GM21576 (cell line): ENCODE data around the gene MCRIP1.

Experiments
- ATAC-seq: cut with Tn5 transposase; IDR thresholded peaks from one replicate; pipeline ENCODE4 v1.9.1; 2021; ENCODE audit warnings: mild to moderate bottlenecking, moderate library complexity; ENCODE audit not compliant: unreplicated experiment

Gene MCRIP1

DNA sequence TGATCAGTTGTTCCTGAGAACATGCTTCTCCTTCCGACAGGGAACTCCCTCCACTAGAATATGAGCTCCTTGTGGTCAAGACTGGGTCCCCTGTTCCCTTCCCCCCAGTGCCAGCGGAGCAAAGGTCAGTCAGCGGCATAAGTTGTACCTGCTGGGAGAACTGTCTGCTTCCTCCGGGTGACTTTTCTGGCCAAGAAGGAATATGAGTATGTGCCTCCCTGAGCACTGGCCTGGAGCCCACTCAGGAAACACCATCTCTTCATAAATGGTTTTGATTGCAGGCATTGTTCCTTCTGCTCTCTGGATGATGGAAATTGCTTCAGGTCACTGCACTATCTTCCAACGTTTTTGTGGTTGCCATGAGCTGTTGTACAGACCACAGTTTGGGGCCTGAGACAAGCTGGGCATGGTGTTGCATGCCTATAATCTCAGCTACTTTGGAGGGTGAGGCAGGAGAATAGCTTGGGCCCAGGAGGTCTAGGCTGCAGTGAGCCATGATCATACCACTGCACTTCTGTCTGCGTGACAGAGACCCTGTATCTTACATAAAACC, 30.1 kb upstream of the MCRIP1 start:
- no peak for ATAC-seq

DNA sequence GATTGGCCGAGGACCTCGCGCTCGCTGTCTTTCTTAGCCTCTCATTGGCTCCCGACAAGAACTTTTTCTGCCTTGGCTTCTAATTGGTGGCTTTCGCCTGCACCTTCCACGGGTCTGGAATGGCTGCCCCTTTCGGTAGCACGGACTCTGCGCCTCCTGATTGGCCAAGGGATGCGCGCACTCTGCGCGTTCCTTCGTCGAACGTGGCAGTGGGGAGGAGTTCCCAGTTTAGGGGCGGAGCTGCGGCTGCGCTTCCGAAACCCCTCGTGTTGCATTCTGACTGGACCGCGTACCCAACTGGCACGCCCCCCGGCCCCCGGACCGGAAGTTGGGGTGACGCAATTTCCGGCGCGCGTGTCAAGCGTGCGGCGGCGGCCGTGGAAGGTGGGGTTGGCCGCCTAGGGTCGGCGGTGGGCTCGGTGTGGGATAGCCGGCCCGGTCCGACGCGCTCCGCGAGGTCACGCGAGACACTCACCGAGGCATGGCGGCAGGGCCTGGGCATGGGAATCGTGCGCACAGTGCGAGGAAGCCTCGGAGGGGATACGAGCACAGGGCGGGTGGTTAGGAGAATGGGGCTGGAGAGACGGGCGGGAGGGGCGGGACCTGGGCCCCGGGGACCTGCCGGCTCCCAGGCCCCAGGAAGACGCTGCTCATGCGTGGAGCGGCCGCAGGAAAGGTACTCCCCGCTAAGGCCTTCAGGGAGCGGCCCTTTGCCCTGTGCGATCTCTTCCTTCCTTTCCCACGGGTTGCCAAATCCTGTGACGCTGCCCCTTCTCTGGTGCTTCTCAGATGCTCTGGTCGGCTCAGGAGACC, 27.9 kb upstream of the MCRIP1 start:
- ATAC-seq: peak; percentile 75

DNA sequence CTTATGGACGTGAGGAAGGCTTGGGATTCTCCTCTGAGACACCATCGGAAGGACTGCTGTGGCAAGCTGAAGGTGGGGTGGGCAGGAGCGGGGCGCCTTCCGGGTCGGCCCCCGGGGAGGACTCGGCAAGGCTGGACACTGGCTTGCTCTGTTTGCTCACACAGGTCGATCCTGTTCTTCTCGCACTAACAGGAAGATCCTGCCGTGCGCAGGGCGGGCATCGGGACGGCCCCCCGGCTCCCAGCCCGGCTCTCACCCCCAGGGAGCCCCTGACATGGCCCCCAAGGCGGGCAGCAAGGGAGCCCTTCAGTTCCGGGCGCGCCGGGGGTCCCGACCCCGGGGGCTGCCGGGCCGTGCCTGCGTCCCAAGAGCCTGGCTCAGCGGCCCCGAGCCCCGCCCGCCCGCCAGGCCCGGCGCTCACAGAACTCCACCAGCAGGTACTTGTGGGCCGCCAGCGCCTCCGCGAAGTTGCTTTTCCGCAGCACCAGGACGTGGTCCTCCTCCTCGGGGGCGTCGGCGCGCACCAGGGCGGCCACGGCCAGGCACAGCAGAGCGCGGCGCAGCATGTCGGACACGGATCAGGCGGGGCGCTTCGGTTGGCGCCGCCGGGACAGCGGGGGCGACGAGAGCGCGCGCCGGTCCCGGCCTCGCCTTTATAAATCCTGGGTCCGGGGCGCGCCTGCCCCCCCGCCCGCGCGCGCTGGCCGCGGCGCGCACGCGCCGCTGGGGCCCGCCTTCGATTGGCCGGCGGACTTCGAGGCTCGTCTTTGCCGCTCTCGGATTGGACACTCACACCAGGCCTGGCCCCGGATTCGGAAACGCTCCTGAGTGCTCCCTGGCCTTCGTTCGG, 27.0 kb upstream of the MCRIP1 start, which contains the start of gene P4HB:
TSS of gene P4HB (minus strand) at position 630 of the 850 bp plus-strand sequence. CDS start at position 566, 64 bp downstream.
- peak; percentile 2 for ATAC-seq

DNA sequence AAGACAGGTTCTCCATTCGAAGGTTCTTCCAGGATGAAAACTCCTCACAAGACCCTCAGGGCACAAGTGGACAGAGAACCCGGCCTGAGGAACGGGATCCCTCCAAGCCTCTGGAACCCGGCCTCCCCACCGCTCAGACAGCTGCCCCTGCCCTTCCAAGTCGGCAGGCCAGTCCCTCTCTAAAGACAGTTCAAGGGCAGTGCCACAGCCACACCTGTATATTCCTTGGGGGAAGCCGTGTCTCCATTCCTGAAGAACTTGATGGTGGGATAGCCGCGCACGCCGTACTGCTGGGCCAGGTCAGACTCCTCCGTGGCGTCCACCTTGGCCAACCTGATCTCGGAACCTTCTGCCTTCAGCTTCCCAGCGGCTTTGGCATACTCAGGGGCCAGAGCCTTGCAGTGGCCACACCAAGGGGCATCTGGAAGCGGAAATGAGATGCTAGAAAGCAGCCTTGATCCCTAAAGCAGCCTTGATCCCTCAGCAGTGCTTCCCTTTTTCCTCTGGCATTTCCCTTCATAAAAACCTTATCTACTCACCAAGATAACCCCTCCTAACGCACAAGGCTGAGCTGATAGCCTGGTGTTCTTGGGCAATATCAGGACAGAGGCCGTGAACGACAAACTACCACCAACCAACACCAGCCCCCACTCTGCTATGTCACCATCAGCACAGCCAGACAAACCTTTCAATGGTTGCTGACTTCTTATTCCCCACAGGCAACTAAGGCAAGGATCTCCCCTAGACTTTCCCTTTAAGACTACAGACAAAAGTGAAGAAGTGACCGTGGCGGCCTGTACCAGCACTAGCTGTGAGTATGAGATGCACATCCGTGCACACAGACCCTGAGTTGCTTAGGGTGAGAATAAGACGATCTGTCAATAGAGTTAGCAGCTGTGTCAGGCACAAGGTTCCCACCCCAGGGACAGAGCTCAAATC, 26.1 kb upstream of the MCRIP1 start:
- no peak for ATAC-seq

DNA sequence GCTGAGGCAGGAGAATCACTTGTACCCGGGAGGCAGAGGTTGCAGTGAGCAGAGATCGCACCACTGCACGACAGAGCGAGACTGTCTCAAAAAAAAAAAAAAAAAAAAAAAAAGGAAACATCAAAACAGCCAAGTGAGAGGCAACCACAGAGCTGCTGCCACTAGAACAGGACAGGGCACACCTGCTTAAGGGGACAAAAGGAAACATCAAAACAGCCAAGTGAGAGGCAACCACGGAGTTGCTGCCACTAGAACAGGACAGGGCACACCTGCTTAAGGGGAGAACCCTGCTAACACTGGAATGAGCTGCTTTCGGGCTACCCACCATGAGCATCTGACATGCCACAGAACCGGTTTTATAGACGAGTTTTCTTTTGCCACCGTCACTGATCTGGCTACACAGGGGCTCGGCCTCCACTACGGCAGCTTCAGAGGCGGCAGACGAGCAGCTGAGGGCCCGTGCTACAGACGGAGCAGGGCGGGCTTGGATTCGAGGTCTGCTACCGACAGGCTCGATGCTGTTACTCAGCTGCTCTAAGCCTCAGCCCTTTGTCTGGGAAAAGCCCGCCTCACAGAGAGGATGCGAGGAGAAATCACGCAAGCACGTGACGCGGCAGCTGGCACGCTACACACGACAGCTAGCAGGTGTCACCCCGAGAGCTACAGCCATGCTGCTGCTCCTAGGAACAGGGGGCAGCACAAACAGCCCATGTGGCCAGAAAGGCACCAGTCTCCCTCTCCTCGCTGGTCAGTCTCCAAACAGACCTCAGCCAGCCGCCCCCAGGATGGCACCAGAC, 25.3 kb upstream of the MCRIP1 start:
- ATAC-seq: no peak

DNA sequence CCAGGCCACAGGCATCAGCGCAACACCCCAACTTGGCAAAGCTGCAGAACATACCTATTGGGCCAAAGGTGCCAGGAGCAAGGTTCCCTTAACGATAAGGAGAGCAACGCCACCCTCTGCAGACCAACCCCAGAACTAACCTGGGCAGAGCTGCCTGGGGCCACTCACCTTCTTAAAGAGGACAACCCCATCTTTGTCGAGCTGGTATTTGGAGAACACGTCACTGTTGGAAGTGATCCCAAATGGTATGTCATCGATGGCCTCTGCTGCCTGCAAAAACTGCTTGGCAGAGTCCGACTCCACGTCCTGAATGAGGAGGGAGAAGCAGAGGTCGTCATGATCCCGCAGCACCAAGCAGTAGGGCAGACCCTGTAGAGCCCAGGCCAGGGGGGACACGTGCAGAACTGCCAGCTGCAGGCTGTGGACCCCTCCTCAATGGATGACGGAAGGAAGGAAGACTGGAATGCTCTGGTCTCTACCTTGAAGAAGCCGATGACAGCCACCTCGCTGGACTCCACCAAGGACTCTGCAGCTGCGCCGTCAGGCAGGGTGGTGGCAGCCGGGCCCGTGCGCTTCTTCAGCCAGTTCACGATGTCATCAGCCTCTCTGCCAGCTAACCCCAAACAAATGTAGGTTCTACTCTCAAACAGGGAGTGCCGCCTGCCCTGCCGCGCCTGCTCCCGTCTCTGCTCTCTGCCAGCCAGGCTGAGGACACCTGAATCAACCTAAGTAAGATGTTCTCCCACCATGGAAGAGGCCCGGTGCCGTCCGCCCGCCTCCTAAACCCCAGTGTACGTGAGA, 22.1 kb upstream of the MCRIP1 start:
- ATAC-seq: no peak

DNA sequence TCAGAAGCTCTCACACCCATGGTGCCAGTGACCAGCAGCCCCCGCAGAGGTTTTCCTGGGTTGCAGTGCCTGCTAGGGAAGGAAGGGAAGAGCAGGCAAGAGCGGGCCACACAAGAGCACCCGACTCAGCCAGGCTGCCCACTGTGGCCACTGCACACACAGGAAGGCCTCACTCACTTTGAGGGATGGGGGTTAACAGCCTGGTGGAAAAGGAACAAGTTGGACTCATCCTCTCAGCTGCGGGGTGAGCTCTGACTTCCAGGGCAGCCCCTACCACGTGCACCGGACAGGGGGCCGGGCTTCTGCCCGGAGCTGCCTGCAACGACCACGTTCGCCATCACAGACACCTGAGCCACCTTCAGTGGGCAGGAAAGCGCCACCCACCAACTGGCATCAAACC, 19.1 kb upstream of the MCRIP1 start:
- ATAC-seq: no peak

DNA sequence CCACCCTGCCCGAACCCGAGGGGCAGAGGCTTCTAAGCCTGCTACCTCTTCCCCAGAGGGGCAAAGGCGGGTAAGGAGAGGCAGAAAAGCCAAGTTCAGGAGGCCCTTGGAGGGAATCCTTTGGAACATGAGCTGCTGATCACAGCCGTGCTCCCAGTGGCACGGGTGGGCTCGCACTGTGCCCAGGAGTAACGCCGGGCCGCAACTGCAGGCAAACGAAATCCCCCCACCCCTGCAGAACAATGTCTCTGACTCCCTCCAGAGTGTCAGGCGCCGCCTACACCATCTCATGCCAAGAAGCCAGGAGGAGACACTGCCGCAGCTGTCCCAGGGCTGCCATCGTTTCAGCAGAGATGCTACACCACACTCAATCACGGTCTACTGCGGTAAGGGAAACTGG, 18.3 kb upstream of the MCRIP1 start:
- no peak for ATAC-seq

DNA sequence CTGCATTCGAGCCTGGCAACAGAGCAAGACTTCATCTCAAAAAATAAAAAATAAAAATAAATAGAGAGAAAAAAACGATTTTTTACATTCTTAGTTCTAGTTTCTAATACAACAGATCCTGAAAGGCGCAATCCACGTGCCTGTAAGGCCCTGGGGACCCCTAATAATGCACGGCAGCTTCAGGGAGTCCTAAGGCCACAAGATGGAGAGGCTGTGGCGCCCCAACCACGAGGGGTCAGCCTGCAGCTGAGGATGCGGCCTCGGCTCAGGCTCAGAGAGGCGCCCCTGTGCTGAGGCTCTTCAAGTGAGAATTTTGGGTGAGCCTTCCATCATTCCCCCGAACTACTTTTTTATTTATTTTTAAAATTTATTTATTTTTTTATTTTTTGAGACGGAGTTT, 16.4 kb upstream of the MCRIP1 start:
- ATAC-seq: no peak

DNA sequence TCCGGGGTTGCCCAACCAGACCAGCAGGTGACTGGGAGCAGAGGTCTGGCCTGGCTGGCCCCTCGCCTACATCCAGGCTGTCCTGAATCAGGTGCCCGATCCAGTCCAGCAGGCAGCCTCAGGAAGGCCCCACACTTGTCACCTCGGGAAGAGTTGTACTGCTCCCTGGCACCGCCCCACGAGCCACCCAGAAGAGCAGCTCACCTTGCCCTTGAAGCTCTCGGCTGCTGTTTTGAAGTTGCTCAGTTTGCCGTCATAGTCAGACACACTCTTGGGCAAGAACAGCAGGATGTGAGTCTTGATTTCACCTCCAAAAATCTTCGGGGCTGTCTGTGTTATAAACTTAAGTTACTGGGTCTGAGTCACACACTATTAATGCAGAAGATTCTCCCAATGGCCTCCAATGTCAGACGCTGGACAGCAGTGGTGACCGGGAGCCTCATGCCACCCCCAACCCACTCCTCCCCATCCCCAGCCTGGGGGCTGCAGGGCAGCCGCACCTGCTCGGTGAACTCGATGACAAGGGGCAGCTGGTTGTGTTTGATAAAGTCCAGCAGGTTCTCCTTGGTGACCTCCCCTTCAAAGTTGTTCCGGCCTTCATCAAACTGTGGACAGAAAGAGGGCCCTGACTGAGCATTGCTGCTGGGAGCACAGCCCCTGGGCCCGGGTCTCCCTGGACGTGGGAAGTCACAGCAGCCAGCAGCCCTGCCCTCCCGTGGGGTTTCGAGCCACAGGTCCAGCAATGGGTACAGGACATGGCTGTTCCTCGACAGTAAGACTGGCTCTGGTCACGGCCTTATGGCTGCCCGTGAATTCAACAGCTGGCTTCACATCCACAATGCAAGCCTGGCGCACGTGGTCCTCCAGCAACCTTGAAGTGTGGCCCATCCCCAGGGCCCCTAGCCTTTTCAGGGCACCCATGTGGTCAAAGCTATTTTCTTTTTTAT, 13.9 kb upstream of the MCRIP1 start:
- ATAC-seq: no peak

DNA sequence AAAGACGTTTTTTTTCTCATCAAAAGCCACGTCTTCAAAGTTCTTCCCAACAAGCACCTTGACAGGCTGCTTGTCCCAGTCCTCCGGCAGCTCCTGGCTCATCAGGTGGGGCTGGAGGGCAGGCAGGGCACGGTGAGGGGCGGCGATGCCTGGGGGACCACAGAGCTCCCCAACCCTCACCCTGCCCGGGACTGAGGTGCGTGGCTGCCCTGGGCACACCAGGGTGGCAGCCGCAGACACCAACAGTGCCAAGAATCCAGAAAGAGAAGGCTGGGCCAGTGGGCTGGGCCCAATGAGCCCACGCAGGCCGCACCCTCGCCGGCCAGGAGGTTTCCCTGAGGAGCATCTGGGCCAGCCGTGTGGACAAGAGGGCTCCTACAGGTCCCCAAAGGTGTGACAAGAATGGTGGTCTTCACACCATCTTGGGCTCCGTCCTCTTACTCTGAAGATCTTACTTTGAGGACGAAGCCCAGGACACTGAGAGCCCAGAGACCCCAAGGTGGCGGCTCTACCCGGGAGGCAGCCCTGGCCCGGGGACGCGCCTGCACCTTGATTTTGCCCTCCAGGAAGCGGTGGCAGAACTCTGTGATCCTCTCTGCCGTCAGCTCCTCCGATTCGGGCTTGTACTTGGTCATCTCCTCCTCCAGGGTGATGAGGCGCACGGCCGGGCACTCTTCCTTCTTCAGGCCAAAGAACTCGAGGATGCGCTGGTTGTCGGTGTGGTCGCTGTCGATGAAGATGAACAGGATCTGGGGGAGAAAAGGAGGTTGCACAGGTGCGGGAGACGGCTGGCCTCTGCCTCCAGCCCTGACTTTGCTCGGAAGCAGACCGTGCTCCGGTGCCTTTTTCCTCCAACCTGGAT, 13.0 kb upstream of the MCRIP1 start:
- ATAC-seq: no peak

DNA sequence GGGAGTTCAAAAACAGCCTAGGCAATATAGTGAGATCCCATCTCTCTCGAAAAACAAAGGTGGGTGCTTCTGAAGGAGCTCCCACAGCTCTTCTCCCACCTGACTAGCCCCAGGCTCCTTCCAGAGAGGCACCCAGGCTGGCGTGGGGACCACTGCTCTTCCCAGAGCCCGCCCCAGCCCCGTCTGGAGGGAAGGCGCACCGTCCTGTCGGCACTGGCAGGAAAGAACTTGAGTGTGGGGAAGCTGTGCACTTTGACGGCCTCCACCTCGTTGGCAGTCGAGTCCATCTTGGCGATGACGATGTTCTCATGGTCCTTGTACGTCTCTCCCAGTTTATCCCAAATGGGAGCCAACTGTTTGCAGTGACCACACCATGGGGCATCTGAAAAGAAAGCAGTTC, 12.3 kb upstream of the MCRIP1 start:
- no peak for ATAC-seq

DNA sequence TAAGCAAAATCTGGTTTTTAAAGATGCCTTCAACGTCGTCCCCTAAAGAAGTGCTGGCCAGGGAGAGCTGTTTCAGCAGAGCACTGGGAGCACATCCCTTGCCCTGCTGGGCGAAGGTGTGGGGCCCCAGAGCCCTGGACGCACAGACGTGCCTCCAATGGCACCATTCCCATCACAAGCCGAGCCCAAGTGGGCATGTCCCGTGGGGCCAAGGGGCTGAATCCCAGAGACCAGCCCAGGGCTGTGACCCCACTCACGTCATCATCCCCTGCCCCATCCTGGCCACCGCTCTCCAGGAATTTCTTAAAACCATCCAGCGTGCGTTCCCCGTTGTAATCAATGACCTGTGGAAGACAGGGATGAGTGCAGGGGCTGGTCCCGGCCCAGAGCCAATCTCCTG, 11.8 kb upstream of the MCRIP1 start:
- no peak for ATAC-seq

DNA sequence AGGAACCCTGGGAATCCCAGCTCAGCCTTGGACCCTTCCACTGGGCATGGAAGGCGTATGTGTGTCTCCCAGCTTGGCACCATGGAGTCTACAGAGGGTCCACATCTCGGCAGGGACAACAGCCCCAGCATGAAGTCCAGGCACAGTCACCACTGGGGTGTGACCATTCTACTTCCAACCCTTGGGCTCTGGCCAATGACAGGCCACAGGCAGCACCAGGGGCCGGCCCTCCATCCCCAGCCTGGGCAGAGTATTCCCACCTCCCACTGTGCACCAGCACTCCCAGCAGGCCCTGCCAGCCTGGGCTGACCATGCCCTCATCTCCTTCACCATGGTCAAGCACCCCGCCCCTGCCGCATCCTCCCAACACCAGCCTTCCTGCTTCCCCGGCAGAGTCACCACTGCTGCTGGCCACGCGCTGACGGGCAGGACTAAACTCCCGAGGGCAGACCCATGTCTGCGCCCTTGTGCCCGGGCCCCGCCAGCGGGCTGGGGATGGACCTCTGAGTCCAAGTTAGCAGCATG, 11.3 kb upstream of the MCRIP1 start:
- ATAC-seq: no peak

DNA sequence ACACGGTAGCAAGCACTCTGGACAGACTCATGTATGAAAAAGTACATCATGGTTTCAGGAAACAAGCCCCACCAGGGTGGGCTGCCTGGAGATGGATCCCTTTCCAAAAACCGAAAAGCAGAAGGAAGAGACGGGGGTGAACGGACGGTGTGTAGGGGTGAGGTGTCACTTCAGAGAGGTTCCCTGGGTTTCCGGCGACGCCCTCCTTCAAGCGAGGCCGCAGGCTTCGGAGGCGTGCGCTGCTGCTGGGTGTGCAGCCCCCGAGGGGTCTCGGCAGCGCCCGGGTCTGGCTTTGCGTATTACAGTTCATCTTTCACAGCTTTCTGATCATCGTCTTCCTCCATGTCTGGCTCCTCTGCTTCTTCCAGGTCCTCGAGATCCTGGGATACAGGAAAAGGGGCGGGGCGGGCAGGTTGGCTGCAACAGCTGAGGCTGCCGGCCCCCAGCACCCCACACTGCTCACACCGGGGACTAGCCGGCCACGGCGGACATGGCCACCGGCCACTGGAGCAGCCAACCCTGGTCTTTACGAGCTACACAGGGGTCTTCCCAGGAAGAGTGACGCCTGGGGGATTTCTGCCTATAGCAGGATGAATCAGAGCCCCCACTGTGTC, 10.7 kb upstream of the MCRIP1 start:
- no peak for ATAC-seq
